RCC 7860 (cell line): ENCODE results near the gene RERE.

Experiments used
- DNase-seq: peaks from one replicate; pipeline ENCODE4 v3.0.0-alpha.2; 2015; ENCODE audit warnings: low spot score
- FAIRE-seq: peaks from 2 replicates; lab custom pipeline; 2012; peaks lifted over from hg19 to GRCh38; lab: Jason Lieb, UNC

The RERE gene

DNA sequence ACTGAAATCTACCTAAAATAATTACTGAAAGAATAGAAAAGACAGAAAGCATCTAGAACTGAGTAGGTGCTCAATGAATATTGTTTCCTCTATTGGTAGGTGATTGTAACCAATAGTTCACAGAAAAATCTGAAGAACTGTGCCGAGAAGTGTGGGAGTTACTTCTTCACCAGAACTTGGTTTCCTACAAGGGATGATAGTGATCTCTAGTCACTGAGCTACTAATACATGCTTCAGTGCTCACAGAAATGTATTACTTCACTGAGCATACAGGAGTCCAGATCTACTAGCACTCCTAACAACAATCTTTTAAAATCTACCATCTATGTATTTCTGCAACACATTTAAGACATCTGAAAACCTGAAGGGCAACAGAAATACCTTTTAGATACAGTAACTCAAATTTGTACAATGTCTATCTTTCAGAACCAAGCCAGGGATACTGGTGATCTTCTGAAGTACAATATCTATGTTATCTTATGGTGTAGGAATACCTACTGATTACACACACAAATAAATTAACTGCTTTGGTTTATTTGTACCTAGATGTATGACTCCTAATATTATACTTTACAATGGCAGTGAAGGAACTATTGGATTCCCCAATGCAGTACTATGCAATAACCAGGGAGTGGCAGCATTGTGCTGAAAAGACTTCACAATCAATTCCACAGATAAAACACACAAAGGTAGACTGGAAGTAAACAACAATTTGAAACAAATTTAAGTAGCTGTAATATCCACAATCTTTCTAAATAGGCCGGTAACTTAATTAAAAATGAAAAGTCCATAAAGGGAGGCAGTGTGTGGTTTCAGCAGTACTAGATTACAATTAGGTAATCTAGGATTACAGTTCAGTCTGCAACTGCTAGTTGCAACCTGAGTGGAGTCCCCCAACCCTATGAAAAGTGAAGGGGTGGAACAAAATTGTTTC, 256.6 kb downstream of the RERE start:
- FAIRE-seq (peak; percentile 90), DNase-seq (peak; percentile 81)

GRCh38 chr1:8560035-8560434, 257.4 kb downstream of the RERE start:
- DNase-seq (no peak), FAIRE-seq (no peak)

- no peak for DNase-seq
- no peak for FAIRE-seq
Measured at GRCh38 chr1:8555582-8555981, 261.9 kb downstream of the RERE start.

GRCh38 chr1:8554956-8555534, 262.4 kb downstream of the RERE start:
- DNase-seq (peak; percentile 16), FAIRE-seq (peak; percentile 82)

GRCh38 chr1:8552820-8553397, 264.5 kb downstream of the RERE start:
- DNase-seq (no peak), FAIRE-seq (no peak)

- FAIRE-seq, result no peak
- DNase-seq, result no peak
Measured at GRCh38 chr1:8551613-8552489, 265.6 kb downstream of the RERE start.

- FAIRE-seq (no peak), DNase-seq (no peak)
Measured at GRCh38 chr1:8551057-8551456, 266.4 kb downstream of the RERE start.

GRCh38 chr1:8547791-8548190, 269.6 kb downstream of the RERE start:
- no peak for DNase-seq
- no peak for FAIRE-seq

DNA sequence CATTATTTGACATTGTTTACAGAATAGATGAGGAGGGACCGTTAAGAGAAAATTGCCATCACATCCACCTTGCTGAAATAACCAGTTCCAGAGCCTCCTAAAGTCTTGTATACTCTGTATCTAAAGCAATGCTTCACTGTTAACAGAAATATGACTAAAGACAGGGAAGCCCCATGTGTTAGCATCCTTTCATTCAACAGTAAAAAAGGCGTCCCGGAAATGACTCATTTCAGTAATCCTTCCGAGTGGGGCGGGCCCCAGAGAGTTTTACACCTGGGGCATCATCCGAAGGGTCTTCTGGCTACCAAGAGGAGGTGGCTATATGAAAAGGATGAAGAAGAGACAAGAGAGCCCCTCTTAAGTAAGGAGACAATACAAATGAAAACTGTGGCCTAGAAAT, 272.4 kb downstream of the RERE start:
- no peak for DNase-seq
- no peak for FAIRE-seq

DNA sequence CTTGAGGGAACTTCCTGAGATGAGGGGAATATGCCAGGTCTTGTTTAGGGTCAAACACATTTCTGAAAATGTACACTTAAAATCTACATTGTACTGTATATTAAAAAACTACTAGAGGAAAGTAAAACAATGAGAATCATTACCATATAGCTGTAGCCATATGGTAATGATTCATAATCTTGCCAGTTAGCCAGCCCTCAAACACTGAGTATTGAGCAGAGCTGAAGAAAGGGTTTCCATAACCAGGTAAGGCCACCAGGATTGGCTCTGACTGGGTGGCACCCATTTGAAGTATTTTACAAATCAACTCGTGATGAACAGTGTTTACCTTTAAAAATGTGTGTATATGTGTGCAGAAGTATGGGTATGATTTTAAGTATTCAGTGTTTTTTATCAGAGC, 272.8 kb downstream of the RERE start:
- DNase-seq, result no peak
- no peak for FAIRE-seq

- FAIRE-seq, result no peak
Measured at GRCh38 chr1:8543965-8544364, 273.5 kb downstream of the RERE start.

GRCh38 chr1:8541961-8542521, 275.4 kb downstream of the RERE start:
- FAIRE-seq (no peak), DNase-seq (no peak)

More at GRCh38 chr1:8543965-8544364, 273.5 kb downstream of the RERE start:
- DNase-seq, result no peak

- no peak for DNase-seq
- FAIRE-seq, result no peak
Measured at GRCh38 chr1:8540971-8541370, 276.5 kb downstream of the RERE start.

DNA sequence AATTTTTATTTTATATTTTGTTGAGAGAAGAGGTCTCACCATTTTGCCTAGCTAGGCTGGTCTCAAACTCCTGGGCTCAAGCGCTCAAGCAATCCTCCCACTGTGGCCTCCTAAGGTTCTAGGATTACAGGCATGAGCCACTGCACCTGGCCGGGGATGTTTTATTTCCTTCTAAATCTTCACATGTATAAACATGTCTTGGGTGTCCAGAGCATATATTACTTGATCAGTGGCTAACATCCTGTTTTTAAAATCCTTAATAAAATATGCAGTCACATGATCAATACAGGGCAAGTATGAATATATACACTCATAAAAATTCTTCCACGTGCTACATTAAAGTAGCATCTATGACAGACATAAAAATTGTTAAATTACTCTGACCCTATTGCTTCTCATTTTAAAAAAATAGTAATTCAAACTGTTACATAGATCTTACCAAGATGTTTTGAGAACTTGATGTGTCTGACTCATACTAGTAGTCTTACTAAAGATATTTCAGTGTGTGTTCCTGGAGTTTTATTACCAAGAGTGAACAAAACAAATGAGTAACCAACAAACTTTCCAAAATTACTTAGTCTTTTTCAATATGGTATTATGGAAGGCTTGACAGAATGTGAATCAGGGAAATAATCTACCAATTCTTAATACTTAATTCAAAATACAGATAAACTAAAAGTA, 277.0 kb downstream of the RERE start:
- DNase-seq, result no peak
- FAIRE-seq, result no peak

- DNase-seq (no peak), FAIRE-seq (no peak)
Measured at GRCh38 chr1:8539683-8540082, 277.8 kb downstream of the RERE start.

- no peak for DNase-seq
- FAIRE-seq, result no peak
Measured at GRCh38 chr1:8538502-8538901, 278.9 kb downstream of the RERE start.

DNA sequence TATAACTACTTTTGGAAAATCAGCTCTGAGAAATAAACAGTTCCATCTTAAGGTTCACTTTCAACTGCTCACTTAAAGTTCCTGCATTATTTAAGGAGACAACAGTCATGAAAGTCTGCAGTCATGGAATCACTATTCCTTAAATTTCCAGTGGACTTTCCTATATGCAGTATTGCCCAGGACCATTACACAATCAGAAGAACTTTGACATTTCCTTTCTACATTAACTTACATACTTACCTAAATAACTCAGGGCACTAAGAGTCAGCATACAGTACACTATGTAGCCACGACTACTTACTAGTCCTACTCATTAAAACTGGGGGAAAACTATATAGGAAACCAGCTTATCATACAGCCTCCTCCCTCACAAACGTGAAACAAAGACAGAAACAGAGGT, 279.4 kb downstream of the RERE start:
- no peak for DNase-seq

GRCh38 chr1:8536515-8536914, 280.9 kb downstream of the RERE start:
- DNase-seq (no peak), FAIRE-seq (no peak)

More for the DNA sequence above, 279.4 kb downstream of the RERE start:
- no peak for FAIRE-seq

DNA sequence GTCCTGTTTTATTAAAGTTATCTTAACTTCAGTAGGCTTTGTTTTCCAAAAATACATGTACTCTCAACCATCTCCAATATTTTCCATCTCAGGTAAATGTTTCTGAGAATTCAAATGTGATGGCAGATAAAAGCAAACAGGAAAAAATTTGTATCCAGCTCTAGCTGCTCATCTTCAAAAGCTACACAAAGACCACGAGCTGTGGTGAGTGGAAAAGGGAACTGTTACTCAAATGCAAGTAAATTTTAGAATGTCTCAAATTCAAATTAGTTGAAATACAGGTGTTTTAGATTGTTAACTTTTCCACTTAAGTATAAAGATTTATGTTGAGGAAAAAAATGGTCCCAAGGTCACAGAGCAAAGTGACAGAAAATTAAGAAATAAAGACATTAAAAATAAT, 283.5 kb downstream of the RERE start:
- no peak for FAIRE-seq
- no peak for DNase-seq

- no peak for DNase-seq
- FAIRE-seq, result no peak
Measured at GRCh38 chr1:8533124-8533523, 284.3 kb downstream of the RERE start.
